ENCODE results near the gene PCNX3.

DNA sequence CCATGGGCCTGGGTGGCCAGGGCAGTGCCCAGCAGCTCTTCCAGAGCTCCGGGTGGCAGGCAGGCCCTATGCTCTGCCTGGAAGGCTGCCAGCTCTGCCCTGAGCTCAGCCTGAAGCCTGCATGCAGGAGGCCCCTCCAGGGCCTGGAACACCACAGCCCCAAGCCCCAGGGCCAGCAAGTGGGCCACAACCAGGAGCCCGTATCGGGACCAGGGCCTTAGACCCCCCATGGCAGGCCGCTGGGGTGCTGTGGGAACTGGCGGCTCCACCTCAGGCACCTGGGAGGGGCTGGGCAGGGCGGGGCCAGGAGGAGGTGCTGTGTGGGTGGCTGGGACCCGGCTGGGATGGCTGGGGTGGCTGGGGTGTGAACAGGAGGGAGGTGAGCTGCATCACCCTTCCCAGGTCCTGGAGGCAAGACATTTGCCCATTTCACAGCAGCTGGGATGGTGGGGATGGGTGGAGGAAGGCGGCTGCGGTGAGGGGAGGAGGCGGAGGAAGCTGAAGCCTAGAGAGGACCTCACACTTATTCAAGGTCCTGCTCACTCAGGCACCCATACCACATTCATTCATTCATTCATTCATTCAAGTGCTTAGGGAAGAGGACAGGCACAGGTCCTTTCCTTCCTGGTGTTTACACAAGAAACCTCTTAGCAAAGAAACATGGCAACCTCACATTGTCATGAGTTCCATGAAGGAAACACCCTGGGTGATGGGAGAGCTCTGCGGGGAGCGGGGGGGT lies 19.9 kb upstream of the PCNX3 start, which contains the start of gene KCNK7:
- TF ChIP-seq, protein P1, sequence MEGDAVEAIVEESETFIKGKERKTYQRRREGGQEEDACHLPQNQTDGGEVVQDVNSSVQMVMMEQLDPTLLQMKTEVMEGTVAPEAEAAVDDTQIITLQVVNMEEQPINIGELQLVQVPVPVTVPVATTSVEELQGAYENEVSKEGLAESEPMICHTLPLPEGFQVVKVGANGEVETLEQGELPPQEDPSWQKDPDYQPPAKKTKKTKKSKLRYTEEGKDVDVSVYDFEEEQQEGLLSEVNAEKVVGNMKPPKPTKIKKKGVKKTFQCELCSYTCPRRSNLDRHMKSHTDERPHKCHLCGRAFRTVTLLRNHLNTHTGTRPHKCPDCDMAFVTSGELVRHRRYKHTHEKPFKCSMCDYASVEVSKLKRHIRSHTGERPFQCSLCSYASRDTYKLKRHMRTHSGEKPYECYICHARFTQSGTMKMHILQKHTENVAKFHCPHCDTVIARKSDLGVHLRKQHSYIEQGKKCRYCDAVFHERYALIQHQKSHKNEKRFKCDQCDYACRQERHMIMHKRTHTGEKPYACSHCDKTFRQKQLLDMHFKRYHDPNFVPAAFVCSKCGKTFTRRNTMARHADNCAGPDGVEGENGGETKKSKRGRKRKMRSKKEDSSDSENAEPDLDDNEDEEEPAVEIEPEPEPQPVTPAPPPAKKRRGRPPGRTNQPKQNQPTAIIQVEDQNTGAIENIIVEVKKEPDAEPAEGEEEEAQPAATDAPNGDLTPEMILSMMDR (conservative IDR thresholded peaks at IDR 0.05 in 1 of 2, IDR thresholded peaks at IDR 0.05 in 1 of 2; ENCODE audit: extremely low read depth in 1 of 2, insufficient read depth in 1 of 2, low read depth in 1 of 2, low read length in 2 of 2): no peak
- TF ChIP-seq EZH2 (IDR thresholded peaks at IDR 0.05; ENCODE audit: borderline replicate concordance, low read length): no peak

Data from mammary epithelial cell (primary cell).